ENCODE data around the gene CTNNA2. TPM values are rescaled to one million over a fixed set of nuclear protein-coding genes. Genes with fewer than 3 reads are reported as not detected.

CTNNA2 gene
- total and polyA plus RNA-seq, 9 of the 15 experiments (the other 6 are each of a cell fraction or from before 2014, with no cell fraction given), result 0.03 to 0.40 (median 0.15) TPM

DNA sequence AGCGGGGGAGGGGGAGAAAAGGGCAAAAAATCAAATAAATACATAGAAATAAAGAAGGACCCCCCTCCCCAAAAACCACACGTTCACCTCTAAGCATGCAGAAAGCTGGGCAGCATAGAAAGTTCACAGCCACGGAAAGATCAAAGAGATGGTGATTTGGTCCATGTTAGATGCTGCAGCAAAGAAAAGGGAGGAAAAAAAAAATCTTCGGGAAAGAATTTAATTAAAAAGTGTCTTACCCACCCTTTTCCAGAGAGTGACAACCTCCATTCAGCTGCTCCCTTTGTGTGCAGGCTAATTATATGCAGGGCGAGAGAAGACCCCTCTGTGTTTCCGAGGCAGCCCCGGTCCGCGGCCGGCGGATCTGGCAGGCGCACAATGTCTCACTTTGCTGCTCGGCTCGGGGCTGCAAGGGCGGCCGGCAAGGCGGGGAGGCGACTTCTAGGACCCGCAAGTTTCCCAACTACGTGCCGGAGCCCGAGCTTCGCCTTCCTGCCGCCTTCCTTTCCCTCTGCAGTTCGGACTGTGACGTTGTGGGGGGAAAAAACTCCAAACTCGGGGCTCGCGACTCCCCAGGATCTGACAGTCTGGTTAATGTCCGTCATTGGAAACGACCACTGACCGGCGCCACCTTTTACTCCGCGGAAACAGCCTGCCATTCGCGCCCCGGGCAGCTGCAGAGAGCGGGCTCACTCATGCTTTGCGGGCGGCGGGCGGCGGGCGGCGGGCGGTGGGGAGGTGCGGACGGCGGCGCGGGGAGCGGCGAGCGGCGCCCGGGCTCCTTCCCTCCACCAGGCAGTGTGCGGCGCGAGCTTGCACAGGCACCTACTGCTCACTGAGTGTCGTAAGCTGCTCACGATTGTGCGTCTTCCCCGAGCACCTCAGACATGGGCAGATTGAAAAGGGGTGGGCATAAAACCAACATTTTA, 791.3 kb downstream of the CTNNA2 start, which contains the start of gene LRRTM1:
LRRTM1 (minus strand) TSS at position 844 of the 929 bp plus-strand sequence. CDS start 933 bp downstream, outside the sequence.
- Histone ChIP-seq H3K4me1 (replicated peaks in 1 of 2; ENCODE audit: control insufficient read depth in 2 of 2, insufficient read depth in 2 of 2, low read length in 2 of 2) (peaks cover 0 to 23% of the 10 kb centered on the region in 2 experiments; a peak in 2 of 5 replicates), H3K36me3 (ENCODE audit: control insufficient read depth, insufficient read depth, low read length) (no peaks in the 10 kb centered on the region), H3K9me3 (replicated peaks; ENCODE audit: control insufficient read depth, insufficient read depth, low read depth, low read length) (no peaks in the 10 kb centered on the region), H3K79me2 (ENCODE audit: control insufficient read depth, insufficient read depth, low read length) (no peaks in the 10 kb centered on the region), H3K9ac (ENCODE audit: insufficient read depth in 1 of 2, low read depth in 2 of 2, low read length in 2 of 2) (peak within 1 kb of the TSS in 1 of 2 experiments; percentile 82; a peak in 2 of 4 replicates), H3K4me3 (peak within 1 kb of the TSS; percentile 25), H3K4me2 (ENCODE audit: insufficient read depth, low read length) (peak within 1 kb of the TSS; percentile 62), H3K27ac (ENCODE audit: extremely low read depth, low read depth, low read length) (no peak within 1 kb of the TSS), H3K27me3 (ENCODE audit: control insufficient read depth in 2 of 2, insufficient read depth in 2 of 2, low read length in 2 of 2) (peaks cover 22 to 24% of the 10 kb centered on the region in 2 experiments), H2AFZ (ENCODE audit: low read depth, low read length) (peak within 1 kb of the TSS; percentile 55; the same call in 1 of the 2 replicates), H3K9me1 (ENCODE audit: control insufficient read depth, insufficient read depth, low read length) (no peaks in the 10 kb centered on the region), H4K20me1 (replicated peaks; ENCODE audit: control insufficient read depth, insufficient read depth, low read length) (no peaks in the 10 kb centered on the region)
- DNase-seq (ENCODE audit: extremely low read depth in 1 of 4, low spot score in 3 of 4), result peak in 3 of 4 experiments; percentile 9 to 33 (median 18)
- intact Hi-C loops (cut with micrococcal nuclease), result no loop called here
- BruUV-seq (replicated peaks), result no TSS peak
- TF ChIP-seq, protein P1, sequence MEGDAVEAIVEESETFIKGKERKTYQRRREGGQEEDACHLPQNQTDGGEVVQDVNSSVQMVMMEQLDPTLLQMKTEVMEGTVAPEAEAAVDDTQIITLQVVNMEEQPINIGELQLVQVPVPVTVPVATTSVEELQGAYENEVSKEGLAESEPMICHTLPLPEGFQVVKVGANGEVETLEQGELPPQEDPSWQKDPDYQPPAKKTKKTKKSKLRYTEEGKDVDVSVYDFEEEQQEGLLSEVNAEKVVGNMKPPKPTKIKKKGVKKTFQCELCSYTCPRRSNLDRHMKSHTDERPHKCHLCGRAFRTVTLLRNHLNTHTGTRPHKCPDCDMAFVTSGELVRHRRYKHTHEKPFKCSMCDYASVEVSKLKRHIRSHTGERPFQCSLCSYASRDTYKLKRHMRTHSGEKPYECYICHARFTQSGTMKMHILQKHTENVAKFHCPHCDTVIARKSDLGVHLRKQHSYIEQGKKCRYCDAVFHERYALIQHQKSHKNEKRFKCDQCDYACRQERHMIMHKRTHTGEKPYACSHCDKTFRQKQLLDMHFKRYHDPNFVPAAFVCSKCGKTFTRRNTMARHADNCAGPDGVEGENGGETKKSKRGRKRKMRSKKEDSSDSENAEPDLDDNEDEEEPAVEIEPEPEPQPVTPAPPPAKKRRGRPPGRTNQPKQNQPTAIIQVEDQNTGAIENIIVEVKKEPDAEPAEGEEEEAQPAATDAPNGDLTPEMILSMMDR (IDR thresholded peaks at IDR 0.05 in 2 of 3, conservative IDR thresholded peaks at IDR 0.05 in 1 of 3; ENCODE audit: insufficient read depth in 2 of 3, low read depth in 1 of 3, low read length in 3 of 3), result peak in 1 of 3 experiments; percentile 21; a peak in 2 of 6 replicates
- TF ChIP-seq, protein P2, sequence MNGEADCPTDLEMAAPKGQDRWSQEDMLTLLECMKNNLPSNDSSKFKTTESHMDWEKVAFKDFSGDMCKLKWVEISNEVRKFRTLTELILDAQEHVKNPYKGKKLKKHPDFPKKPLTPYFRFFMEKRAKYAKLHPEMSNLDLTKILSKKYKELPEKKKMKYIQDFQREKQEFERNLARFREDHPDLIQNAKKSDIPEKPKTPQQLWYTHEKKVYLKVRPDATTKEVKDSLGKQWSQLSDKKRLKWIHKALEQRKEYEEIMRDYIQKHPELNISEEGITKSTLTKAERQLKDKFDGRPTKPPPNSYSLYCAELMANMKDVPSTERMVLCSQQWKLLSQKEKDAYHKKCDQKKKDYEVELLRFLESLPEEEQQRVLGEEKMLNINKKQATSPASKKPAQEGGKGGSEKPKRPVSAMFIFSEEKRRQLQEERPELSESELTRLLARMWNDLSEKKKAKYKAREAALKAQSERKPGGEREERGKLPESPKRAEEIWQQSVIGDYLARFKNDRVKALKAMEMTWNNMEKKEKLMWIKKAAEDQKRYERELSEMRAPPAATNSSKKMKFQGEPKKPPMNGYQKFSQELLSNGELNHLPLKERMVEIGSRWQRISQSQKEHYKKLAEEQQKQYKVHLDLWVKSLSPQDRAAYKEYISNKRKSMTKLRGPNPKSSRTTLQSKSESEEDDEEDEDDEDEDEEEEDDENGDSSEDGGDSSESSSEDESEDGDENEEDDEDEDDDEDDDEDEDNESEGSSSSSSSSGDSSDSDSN (IDR thresholded peaks at IDR 0.05; ENCODE audit: borderline replicate concordance in 1 of 2, low read depth in 2 of 2, low read length in 2 of 2), result 0 out of 4 replicates have a peak, but pooled peaks of 1 of the 2 experiments have one; percentile 20
- 0 out of 2 replicates have a peak, but pooled peaks have one; percentile 6 for TF ChIP-seq SMC3 (conservative IDR thresholded peaks at IDR 0.05; ENCODE audit: insufficient read depth, low read depth, low read length)
- TF ChIP-seq RAD21 (CRISPR knock-in tag; conservative IDR thresholded peaks at IDR 0.05 in 1 of 2, IDR thresholded peaks at IDR 0.05 in 1 of 2), result no peak
- ATAC-seq, result peak; percentile 85
- FAIRE-seq, result no peak
- ChIA-PET POLR2A (interaction anchor here (0.7 kb wide), 1 partner anchor 57 kb away, joined by 4 read pairs; no protein-coding TSS in a partner anchor), CTCF (ENCODE audit: low intra/inter-chr PET ratio) (no interaction called here)
- in situ Hi-C loops (cut with MboI), result no loop called here
- WGBS (ENCODE audit: insufficient coverage, low coverage, missing lambda C conversion rate), result 1% methylated on average over 20 of the region's 64 CpGs

Measured in K562 (cell line).